Stimulated activated CD8-positive, alpha-beta memory T cell treated with anti-CD3 and anti-CD28 coated beads, Interleukin-15, amount 100 ng/mL, for 24 hours (primary cell): ENCODE data around the gene TAP2.
"Not testable (repeated sequence)": the region's sequence is repeated elsewhere in the genome, so short reads cannot be mapped to it uniquely, and the experiment has no call there.

Source experiments
- DNase-seq: peaks from one replicate; pipeline ENCODE4 v3.0.0-alpha.2; 2020; ENCODE audit warnings: low read depth

The TAP2 gene

DNA sequence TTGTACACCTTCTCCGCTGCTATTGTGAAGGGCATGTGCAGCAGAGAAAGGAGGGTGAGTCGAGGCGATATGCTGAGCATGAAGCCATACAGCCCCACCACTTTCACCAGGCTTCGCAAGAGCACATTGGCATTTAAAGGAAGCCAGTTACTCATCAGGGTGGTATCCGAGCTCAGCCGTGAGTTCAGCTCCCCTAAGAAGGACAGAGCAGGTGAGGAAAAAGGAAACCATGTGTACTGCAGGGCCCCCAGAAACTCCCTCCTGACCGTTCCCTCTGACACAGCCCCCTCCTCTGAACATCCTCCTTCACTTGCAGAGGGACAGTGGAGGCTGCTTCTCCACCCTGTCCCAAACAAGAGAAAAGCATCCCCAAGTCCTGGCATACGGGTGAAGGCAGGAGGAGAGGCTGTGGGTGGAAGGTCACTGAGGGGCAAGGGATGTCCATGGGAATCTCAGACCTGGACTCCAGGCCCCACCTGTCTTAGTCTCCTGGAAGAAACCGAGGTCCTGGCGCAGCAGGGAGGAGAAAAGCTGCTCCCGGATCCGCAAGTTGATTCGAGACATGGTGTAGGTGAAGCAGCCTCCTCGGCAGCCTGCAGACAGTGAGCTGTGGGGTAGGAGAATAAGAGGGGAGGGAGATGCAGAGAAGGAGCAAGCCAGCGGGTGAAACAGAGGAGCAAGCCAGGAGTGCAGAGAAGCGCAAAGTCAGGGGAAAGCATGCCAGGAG lies 3.2 kb downstream of the TAP2 start:
- DNase-seq = no peak

DNA sequence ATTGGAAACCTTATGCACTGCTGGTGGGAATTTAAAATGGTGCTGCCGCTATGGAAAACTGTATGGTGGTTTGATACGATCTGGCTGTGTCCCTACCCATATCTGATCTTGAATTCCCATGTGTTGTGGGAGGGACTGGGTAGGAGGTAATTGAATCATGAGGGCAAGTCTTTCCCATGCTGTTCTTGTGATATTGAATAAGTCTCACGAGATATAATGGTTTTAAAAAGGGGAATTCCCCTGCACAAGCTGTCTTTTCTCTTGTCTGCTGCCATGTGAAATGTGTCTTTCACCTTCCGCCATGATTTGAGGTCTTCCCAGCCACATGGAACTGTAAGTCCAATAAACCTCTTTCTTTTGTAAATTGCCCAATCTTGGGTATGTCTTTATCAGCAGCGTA lies 4.9 kb downstream of the TAP2 start:
- DNase-seq = no peak

DNA sequence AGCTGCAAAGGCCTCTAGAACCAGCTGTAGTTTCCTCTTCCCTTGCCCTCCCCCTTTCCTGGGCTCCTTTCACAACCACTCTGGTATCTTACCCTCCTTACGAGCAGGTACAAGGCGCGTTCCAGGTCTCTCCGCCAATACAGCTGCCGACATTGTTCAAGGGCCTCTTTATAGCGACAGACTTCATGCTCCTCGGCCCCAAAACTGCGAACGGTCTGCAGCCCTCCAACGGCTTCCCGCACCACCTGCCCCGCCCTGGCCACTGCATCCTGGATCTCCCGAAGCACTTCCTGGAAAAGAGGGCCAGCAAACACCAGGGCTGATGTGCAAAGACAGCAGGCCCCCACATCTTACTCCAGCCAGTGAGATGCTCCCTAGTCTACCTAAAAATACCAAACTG lies 6.0 kb downstream of the TAP2 start:
- DNase-seq = no peak

DNA sequence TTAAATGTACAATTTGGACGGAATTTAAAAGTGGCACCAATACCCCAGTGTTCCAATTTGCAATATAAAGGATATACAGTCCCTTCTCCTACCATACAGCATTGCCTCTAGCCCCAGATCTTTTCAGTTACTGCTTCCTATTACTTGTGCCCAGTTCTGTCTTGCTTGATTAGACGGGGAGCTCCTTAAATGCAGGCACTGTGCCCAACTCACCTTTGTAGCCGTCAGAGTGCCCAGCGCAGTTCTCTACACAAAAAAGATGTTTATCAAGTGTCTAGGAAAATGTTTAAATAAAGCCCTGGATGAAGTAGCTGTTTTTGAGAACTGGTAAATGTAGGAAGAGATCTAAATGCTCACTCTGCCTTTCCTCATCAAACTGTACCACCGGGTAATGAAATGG lies 7.6 kb downstream of the TAP2 start:
- no peak for DNase-seq

DNA sequence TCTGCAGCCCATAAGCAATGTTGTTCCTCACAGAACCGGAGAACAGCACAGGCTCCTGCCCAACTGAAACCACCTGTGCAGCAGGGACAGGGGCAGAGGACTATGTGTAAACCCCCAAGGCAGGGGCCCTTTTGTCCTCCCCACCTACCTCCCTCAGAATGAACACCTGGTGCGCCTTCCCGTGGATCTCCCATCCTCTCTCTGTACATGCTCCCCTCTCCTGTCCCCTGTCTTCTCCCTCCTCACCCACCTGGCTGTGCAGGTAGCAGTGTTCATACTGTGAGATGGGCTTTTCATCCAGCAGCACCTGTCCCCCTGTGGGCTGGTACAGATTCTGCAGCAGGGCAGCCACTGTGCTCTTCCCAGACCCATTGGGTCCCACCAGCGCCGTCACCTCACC lies 8.5 kb downstream of the TAP2 start:
- no peak for DNase-seq

DNA sequence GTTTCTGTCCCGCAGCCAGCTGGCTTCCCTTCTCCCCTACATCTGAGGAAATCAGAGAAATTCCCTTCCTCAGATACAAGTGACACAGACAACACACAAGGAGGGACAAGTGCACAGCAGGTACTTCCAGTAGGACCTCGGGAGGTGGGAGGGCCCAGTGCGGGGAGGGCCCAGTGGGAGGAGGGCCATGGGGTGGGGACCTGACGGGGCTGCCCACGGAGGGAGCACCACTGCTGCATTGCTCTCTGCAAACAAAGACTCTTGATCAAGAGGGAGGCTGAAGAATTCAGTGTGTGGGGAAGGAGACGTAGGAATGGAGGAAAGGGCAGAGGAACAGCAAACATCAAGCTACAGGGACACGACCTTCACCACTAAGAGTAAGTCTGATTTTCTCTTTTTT lies 9.0 kb downstream of the TAP2 start:
- no peak for DNase-seq

DNA sequence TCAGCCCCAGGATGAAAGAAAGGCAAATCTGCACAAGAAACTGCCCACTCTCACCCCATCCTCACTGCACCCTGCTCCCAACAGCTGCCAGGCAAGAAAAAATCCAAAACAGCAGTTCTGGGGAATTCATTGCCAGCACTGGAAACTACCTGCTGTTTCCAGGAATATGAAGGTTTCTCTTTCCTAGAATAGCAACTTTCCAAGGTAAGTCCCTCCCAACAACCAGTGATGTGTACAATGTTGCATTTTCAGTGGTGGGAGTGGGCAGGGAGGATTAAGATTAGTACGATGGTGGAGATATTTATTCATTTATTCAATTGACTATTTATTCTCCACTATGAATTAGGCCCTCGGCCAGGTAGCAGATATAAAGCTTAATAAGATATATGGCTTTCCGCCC lies 11.5 kb downstream of the TAP2 start:
- no peak for DNase-seq

DNA sequence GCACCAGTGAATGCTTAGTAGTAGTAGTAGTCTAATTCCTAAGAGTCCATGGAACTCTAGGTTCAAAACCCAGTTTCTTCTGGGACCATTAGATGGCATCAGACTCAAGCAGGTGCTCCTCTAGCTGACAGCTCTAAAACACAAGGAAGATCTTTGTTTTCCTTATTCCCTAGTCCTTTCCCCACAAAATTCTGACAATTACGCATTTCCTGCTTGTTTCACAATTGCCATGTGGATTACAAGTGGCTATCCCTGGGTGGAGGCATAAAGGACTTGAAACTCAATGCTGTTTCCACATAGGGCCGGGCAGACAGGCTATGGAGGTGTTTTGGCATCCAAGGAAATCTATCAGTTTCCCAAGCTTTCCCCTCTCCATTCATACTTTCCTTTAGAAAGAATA lies 12.6 kb downstream of the TAP2 start:
- no peak for DNase-seq

DNA sequence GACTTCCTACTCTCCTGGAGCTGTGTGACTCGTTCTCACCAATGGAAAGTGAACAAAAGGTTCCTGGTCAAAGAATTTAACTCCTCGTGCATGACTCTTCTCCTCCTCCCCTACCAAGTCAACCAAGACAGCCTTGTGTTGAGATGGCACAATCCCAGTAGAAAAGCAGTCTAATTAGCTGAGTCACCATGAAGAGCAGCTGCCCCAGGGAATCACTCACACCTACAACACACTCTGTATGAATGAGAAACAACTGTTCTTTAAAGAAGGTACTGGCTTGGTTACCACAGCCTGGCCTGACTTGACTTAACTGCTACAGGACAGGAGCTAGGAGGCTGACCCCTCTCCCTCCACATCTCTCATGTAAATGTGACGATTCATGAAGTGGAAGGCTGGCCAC lies 18.8 kb downstream of the TAP2 start:
- DNase-seq = no peak

DNA sequence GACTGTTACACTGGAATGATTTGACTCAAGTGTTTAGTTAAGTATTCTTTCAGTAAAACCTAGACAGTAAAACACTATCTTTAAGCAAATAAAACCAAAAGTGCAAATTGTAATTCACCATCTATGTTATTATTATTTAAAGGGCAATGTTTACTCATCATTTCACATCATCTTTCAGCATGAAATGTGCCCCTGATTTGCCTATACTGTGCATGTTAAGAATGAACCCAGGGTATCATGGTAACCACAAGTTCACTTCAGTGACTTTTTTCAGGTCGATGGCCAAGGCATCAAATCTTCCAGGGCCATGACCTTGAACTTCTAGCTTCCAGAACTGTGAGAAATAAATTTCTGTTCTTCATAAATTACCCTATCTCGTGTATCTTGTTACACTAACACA lies 19.7 kb downstream of the TAP2 start:
- DNase-seq = no peak

DNA sequence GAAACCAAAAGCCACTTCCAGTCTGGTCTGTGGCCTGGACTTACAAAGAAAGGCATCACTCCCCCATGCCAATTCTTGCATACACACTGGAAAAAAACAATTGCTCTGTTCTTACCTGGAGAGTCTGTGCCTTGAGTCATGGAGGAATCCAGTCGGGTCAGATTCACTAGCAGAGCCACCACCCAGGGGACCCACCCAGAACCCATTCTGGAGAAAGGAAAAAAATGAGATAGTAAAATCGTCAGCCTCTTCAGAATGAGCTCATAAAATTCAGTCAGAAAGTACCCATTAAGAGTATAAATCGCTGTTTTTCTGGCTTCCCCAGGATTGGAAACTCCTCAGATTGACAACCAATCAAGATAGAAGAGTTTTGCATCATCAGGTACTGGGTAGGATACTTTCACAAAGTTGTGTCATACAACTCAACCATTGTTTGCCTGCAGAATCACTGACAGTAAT lies 21.8 kb downstream of the TAP2 start, which contains the start of gene HLA-DOB:
Gene HLA-DOB (minus strand): TSS at position 257 of the 459 bp plus-strand sequence. CDS start 51 bp downstream, at position 206.
- DNase-seq = no peak

DNA sequence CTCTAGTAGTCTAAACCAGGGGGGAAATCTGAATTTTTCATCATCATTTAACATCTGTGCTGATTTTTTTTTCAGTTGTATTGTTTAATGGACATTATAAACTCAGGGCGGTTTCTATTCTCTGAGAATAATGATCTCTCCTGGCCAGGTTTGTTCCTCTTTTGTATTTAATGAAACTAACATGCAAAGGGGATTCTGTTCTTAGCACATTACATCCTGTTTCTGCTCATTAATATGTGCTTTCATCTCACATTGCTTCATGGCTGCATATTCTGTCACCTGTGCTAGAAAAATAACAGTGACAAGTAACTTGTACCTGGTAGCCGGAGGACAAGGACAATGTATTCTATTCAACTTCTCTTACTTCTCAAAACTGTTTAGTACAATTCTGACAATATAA lies 22.5 kb downstream of the TAP2 start:
- DNase-seq = no peak

DNA sequence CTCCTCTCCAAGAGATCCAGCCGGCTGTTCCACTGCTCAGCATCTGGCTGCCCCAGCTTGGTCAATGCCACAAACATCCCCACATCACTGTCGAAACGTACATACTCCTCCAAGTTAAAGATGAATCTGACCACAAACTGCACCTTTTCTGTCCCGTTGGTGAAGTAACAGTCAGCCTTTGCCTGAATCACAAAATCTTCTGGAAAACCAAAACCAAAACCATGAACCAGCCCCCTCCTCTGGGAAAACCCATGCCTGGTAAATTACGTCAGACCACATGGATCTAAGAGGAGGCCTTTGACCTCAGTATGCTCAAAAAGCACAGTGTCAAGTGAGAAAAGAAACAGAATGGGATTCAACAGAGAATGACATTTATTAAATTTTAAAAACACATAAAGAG lies 23.4 kb downstream of the TAP2 start:
- no peak for DNase-seq

DNA sequence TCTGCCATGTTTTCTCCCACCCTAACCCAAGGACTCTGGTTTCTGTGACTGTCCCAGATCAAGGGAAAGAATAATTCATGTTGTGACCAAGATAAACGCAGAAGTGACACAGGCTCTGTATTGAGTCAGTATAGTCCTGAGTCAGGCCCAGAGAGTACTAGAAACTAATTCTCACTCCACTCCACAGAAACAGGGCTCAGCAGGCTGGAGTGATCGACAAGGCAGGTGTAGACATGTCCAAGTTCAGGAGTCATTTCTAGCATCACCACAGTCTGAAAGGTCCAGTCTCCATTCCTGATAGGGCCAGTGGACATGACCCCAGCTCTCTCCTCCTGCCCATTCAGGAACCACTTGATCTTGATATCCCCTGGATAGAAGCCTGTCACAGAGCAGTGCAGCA lies 24.4 kb downstream of the TAP2 start:
- DNase-seq = no peak

DNA sequence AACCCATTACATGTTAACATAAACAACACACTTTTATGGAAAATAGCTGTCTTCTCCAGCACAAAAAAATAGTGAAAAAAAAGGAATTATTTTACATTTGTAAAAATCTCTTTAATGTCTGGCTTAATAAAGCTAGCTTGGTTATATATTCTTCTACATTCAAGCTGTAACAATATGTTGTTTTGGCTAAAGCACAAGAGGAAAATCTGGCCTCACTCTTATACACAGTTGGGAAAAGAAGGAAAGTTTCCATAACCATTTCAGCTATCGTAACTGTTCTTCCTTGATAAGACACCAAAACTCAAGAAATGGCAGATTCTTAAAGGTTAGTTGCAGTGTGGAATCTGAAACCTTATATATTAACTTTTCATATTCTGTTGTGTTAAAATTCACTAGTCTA lies 29.4 kb downstream of the TAP2 start:
- DNase-seq = no peak

DNA sequence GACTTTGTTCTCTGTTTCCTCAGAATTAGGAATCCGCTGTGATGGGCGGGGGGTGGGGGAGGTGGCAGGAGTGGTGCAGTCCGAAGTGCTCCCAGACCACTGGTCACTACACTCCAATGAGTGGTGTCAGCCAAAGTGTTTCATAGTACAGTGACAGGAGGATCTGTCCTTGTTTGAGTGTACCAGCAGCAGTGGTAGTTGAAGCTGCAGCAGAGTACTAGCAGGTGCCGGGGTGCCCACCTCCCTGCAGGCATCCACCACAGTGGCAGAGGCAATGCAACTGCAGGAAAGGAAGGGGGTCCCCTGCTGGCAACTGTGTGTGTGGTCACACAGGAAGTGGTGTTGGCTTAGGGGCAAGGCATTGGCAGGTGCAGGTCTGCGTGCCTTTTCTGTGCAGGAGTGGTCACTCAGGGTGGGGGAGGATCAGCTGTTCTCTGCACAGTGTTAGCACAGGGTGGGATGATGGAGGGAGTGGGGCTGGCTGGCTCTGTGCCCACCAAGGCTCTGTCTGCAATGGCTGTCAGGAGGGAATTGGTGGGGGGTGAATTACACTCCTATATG lies 31.4 kb downstream of the TAP2 start:
- no peak for DNase-seq

DNA sequence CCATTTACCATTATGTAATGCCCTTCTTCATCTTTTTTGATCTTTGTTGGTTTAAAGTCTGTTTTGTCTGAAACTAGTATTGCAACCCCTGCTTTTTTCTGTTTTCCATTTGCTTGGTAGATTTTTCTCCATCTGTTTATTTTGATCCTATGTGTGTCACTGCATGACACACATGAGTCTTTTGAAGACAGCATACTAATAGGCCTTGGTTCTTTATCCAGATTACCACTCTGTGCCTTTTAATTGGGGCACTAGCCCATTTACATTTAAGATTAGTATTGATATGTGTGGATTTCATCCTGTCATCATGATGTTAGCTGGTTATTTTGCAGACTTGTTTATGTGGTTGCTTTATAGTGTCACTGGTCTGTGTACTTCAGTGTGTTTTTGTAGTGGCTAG lies 33.1 kb downstream of the TAP2 start:
- not testable (repeated sequence) for DNase-seq

DNA sequence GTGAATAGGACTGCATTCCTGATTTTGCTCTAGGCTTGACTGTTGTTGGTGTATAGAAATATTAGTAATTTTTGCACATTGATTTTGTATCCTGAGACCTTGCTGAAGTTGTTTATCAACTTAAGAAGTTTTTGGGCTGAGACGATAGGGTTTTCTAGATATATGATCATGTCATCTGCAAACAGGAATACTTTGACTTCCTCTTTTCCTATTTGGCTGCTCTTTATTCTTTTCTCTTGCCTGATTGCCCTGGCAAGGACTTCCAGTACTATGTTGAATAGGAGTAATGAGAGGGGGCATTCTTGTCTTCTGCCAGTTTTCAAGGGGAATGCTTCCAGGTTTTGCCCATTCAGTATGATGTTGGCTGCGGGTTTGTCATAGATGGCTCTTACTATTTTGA lies 35.1 kb downstream of the TAP2 start:
- DNase-seq = no peak

DNA sequence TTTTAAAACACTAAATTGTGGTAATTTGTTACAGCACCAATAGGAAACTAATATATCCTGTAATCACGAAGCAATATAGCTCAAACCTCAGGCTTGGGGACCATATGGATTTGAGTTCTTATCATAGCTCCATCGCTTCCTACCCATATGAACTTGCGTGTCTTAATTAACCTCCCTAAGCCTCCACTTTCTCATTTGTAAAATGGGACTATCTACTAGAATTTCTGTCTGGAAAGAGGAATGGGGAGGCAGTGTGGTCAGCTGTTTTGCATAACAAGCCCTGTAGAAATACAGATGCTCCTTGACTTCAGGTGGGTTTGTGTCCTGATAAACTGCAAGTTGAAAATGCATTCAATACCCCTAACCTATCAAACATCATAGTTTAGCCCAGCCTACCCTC lies 38.8 kb downstream of the TAP2 start:
- no peak for DNase-seq

DNA sequence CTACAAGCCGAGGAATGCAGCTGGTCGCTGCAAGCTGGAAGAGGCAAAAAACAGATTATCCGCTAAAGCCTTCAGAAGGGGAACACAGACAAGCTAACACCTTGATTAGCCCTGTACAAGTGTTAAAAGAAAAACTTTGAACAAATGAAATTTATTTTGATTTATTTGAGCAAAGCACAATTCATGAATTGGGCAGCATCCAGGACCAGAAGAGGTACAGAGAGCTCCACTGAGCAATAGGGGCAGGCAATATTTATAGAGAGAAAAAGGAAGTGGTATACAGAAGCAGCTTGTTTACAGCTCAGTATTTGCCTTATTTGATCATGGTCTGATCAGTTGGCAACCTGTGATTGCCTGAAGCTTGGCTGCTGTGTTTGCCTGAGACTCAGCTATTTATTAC lies 39.4 kb downstream of the TAP2 start:
- no peak for DNase-seq

DNA sequence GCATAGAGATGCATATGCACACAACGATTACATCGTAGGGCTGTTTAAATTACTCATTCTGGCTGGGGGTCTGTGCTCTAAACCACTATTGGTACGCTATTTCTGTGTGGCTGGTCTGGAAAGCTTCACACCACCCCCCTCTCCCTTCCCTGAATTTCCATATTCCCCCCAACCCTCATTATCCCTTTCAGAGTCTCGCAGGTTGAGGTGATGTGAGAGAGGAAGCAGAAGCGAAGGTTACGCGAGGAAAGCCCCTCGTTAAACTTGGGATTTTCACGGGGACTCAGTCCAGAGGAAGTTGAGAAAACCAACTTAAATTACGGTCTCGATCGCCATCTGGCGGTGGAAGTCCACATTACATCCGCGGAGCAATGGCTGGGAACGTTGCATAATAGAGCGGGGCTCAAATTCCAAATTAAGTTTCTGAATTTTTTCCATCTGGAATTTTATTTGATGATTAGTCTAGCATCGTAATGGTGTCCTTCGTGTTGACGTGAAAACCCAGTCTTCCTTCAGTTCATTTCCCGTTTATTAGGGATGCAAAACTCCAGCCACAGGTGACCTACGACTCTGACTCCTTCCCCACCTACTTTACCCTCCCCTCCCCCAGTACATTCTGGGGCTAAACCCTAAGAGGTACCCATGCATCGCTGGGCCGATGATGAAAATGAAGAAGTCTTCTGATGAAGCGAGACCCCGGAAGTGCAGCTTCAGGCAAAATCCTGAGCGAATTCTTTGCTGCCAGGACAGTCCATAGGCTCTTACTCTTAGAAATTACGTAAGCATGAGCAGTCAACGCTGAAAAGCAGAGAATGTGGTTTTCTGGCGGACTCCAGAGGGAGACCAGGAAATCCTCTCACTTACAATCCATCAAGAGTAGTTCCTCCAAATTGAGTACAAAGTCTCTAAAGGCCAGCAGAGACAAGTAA lies 41.4 kb downstream of the TAP2 start:
- DNase-seq = peak; percentile 79

DNA sequence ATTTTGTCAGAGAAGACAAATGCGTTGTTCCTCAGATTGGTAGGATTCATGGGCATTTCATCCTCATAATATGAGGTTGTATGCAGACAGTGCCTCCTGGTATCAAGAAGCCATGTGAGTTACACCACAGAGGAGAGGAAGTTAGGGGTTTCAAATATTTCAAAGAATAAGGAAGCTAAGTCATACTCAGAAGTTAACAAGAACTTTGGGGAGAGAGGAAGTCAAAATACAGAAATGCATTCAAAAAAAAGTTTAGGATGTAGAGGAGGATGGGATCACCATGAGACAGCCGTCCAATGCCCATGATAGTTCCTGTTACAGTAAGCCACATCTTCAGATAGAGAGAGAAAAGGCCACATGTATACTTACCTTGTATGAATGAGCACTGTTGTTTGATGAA lies 44.0 kb downstream of the TAP2 start:
- no peak for DNase-seq

DNA sequence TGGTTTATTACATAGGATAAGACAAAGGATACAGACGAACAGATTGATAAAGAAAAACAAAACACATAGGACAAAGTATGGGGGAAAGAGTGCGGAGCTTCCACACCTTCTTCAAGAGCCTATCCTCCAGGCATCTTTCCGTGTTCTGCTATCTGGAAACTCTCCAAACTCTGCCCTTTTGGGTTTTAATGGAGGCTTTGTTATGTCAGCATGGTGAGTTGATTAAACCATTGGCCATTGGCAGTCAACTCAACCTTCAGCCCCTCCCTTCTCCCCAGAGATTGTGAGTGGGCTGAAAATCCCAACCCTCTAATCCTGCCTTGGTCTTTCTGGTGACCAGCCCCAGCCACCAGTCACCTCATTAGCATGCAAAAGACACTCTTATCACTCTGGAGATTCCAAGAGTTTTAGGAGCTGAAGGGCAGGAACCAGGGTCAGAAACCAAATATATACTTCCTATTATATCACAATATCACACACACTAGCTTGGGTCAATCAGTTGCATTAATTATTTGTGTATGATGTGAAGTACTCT lies 45.6 kb downstream of the TAP2 start:
- DNase-seq = no peak
